ENCODE data around the gene SLC16A10.

DNA sequence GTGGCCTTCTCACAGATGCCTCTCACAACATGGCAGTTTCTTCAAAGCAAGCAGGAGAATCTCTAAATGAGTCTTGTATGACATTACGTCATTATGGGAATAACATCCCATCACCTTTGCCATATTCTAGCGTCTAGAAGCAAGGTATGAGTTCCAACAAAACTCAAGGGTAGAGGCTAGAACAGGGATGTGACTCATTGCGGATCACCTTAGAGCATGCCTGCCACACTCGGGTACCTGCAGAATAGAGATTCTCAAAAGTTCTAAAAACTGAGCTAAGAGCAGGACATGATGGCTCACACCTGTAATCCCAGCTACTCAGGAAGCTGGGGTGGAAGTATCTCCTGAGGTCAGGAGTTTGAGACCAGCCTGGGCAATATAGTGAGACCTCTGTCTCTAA is 182.8 kb downstream of the SLC16A10 start:
- TF ChIP-seq POLR2AphosphoS5 (IDR thresholded peaks at IDR 0.05; ENCODE audit: low read depth, low read length), result no peak
- TF ChIP-seq POLR2A (IDR thresholded peaks at IDR 0.05; ENCODE audit: low read depth, low read length), result no peak
- TF ChIP-seq TAF1 (IDR thresholded peaks at IDR 0.05; ENCODE audit: borderline replicate concordance, low read depth, low read length), result no peak

Measured in GM12892 (cell line).